ENCODE results near the gene CREG2. TPM values are rescaled to one million over a fixed set of nuclear protein-coding genes. Genes with fewer than 3 reads are reported as not detected.

The CREG2 gene
- total RNA-seq, 1 donor from 2014 or later = not detected

DNA sequence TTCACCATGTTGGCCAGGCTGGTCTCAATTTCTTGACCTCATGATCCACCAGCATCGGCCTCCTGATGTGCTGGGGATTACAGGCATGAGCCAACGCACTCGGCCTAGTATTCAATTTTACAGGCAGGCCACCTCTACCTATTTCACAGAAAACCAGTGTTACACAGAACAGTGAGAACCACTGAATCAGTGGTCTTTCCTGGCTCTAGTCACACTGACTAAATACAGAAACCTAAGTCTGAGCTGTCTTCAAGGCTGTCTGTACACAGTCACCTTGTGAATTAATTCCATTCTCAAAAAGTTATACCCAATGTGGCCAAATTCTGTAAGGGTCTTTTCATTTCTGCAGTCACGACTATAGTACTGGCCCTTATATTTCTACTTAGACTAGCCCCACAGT lies 82.3 kb downstream of the CREG2 start:
- H3K4me1 Mint-ChIP-seq (ENCODE audit: low read depth) = peaks cover 69% of the 10 kb centered on the region
- no peaks in the 10 kb centered on the region for H3K27me3 Mint-ChIP-seq (ENCODE audit: insufficient read depth)
- peak overlapping the region; percentile 92 for H3K4me3 Mint-ChIP-seq
- intact Hi-C loops (cut with micrococcal nuclease) = loop anchor here (2.0 to 10.0 kb wide), 7 partner anchors 14 to 1132 kb away; partner anchors contain the start of genes PDCL3 and TBC1D8
- no peak for DNase-seq (ENCODE audit: low spot score)
- no peak overlapping the region for H3K27ac Mint-ChIP-seq
- H3K9me3 Mint-ChIP-seq = no peaks in the 10 kb centered on the region
- H3K36me3 Mint-ChIP-seq (ENCODE audit: low read depth) = peaks cover 33% of the 10 kb centered on the region

DNA sequence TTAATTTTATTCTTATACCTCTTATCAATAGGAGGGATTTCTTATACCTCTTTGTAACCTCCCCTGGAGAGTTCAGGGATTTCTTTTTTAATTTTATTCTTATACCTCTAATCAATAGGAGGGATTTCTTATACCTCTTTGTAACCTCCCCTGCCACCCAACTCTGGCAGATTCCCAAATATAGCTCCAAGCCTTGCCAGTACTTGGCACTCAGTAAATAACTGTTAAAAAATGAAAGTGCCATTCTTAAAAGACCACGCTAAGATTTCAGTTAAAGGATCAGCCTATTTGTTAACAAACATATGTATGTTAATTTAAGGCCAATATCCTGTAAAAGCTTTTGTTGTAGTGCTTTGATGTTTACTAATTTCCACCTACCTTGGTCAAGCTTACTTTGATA lies 83.6 kb downstream of the CREG2 start:
- DNase-seq (ENCODE audit: low spot score) = no peak
- Mint-ChIP-seq H3K27ac (no peak overlapping the region), H3K27me3 (ENCODE audit: insufficient read depth) (no peaks in the 10 kb centered on the region), H3K4me3 (peak overlapping the region; percentile 57), H3K36me3 (ENCODE audit: low read depth) (peaks cover 41% of the 10 kb centered on the region), H3K4me1 (ENCODE audit: low read depth) (peaks cover 78% of the 10 kb centered on the region), H3K9me3 (no peaks in the 10 kb centered on the region)
- intact Hi-C loops (cut with micrococcal nuclease) = loop anchor here (2.0 to 10.0 kb wide), 3 partner anchors 13 to 741 kb away; partner anchors contain the start of gene PDCL3

DNA sequence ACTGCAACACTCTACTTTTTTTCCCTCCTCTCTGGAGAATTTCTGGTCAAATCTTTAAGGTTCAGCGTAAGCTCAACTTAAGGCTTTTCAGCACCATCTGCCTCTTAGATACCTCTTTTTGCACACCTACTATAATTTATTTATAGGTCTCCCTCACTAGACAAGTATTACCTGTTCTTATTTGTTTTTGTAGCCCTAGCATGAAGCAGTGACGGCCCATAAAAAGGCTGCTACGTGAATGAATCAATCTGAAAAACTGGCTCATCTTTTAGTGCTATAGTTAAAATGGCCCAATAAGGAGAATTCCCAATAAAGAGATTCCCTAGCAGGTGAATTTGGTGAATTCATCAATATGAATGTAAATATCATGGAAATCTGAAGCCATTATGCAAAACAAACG lies 85.3 kb downstream of the CREG2 start:
- no peak overlapping the region for H3K27ac Mint-ChIP-seq
- no peak for DNase-seq (ENCODE audit: low spot score)
- no peaks in the 10 kb centered on the region for H3K9me3 Mint-ChIP-seq
- H3K36me3 Mint-ChIP-seq (ENCODE audit: low read depth) = peaks cover 44% of the 10 kb centered on the region
- H3K4me1 Mint-ChIP-seq (ENCODE audit: low read depth) = peaks cover 80% of the 10 kb centered on the region
- no peak overlapping the region for H3K4me3 Mint-ChIP-seq
- intact Hi-C loops (cut with micrococcal nuclease) = loop anchor here (10.0 kb wide), 1 partner anchor 487 kb away; no protein-coding TSS in a partner anchor
- H3K27me3 Mint-ChIP-seq (ENCODE audit: insufficient read depth) = no peaks in the 10 kb centered on the region

DNA sequence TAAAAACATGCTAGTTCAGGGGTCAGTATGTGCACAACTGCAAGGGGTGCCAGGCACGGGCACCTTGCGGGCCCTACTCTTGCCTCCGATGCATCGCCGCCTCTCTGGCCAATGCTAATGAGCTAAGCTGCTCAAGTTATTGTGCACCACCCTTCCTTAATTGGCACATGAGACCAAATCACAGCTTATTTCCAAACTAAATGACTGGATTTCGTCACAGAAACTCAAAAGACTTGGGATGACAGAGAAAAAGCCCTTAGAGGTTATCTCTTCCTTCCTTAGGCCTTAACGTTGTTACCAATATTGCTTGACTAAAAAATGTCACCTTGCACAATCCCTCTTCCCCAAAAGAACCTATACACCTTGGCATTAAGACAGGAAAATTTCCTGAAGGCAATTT lies 86.5 kb downstream of the CREG2 start:
- no peak overlapping the region for H3K27ac Mint-ChIP-seq
- peaks cover 41% of the 10 kb centered on the region for H3K36me3 Mint-ChIP-seq (ENCODE audit: low read depth)
- H3K4me1 Mint-ChIP-seq (ENCODE audit: low read depth) = peaks cover 76% of the 10 kb centered on the region
- no peaks in the 10 kb centered on the region for H3K27me3 Mint-ChIP-seq (ENCODE audit: insufficient read depth)
- no peak for DNase-seq (ENCODE audit: low spot score)
- H3K4me3 Mint-ChIP-seq = no peak overlapping the region
- no peaks in the 10 kb centered on the region for H3K9me3 Mint-ChIP-seq
- intact Hi-C loops (cut with micrococcal nuclease) = loop anchor here (10.0 kb wide), 1 partner anchor 486 kb away; no protein-coding TSS in a partner anchor

DNA sequence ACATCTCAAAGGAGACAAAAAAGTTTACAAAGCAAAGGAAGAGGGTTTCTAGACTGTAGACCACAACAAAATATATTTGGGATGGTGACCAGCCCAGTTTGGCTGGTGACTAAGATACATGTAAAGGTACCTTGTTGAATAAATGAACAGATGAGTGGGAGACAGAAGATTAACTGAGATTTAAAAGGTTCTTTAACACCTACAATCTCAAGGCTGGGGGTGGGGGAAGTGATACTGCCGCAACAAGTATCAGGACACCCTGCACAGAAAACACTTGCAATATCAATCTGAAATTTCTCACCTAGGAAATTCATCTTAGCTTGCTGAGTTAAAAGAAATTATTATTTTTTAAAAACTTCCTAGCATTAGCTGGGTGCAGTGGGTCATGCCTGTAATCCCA lies 87.1 kb downstream of the CREG2 start:
- intact Hi-C loops (cut with micrococcal nuclease) = loop anchor here (10.0 kb wide), 1 partner anchor 485 kb away; no protein-coding TSS in a partner anchor
- Mint-ChIP-seq H3K27ac (no peak overlapping the region), H3K27me3 (ENCODE audit: insufficient read depth) (no peaks in the 10 kb centered on the region), H3K4me1 (ENCODE audit: low read depth) (peaks cover 70% of the 10 kb centered on the region), H3K4me3 (peak overlapping the region; percentile 0), H3K36me3 (ENCODE audit: low read depth) (peaks cover 35% of the 10 kb centered on the region), H3K9me3 (no peaks in the 10 kb centered on the region)
- DNase-seq (ENCODE audit: low spot score) = no peak

DNA sequence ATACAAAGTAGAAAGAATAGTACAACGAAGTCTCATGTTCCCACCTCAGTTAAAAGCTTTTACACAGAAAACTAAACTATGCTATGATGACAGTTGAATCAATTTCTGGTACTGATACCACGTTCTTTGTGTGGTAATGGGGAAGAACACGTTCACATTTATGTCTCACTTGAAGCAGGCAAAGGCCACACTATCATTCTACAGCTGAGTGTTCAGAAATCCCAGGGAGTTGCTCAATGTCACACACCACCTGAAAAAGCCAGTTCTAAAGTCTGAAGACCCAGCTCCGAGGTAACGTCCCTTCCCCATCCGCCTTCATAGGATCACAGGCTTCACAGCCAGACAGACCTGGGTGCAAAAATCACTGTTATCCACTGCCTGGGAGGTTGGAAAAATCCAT lies 87.7 kb downstream of the CREG2 start:
- intact Hi-C loops (cut with micrococcal nuclease) = loop anchor here (10.0 kb wide), 1 partner anchor 485 kb away; no protein-coding TSS in a partner anchor
- DNase-seq (ENCODE audit: low spot score) = no peak
- no peaks in the 10 kb centered on the region for H3K27me3 Mint-ChIP-seq (ENCODE audit: insufficient read depth)
- H3K4me1 Mint-ChIP-seq (ENCODE audit: low read depth) = peaks cover 66% of the 10 kb centered on the region
- H3K4me3 Mint-ChIP-seq = peak overlapping the region; percentile 0
- H3K9me3 Mint-ChIP-seq = no peaks in the 10 kb centered on the region
- H3K27ac Mint-ChIP-seq = no peak overlapping the region
- H3K36me3 Mint-ChIP-seq (ENCODE audit: low read depth) = peaks cover 32% of the 10 kb centered on the region

DNA sequence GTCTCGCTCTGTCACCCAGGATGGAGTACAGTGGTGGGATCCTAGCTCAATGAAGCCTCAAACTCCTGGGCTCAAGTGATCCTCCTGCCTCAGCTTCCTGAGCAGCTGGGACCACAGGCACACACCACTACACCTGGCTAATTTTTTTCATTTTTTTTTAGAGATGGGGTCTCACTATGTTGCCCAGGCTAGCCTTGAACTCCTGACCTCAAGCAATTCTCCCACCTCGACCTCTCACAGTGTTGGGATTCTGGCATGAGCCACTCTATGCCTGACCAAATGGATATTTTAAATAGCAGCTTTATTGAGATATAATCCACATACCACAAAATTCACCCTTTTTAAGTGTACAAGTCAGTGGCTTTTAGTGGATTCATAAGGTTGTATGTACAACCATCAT lies 89.9 kb downstream of the CREG2 start:
- H3K9me3 Mint-ChIP-seq = no peaks in the 10 kb centered on the region
- no peak overlapping the region for H3K4me3 Mint-ChIP-seq
- H3K36me3 Mint-ChIP-seq (ENCODE audit: low read depth) = peaks cover 37% of the 10 kb centered on the region
- no peaks in the 10 kb centered on the region for H3K27me3 Mint-ChIP-seq (ENCODE audit: insufficient read depth)
- DNase-seq (ENCODE audit: low spot score) = no peak
- peaks cover 48% of the 10 kb centered on the region for H3K4me1 Mint-ChIP-seq (ENCODE audit: low read depth)
- no peak overlapping the region for H3K27ac Mint-ChIP-seq
- intact Hi-C loops (cut with micrococcal nuclease) = no loop called here

DNA sequence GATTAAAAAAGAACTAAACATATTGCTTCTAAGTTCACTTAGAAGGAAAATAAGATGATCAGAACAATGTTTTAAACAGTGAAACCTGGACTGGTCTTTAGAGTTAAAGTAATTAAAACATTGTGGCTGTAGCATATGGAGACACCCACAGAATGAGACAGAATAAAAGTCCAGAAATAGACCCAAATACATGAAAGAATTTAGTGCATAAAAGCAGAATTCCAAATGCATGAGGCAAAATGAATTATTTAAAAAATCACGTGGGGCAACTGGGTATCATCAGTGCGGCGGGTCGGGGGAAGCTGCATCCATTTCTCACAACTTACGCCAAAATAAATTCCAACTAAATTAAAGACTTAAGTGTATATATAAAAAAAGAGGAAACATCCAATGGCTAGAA lies 90.9 kb downstream of the CREG2 start:
- no peak overlapping the region for H3K27ac Mint-ChIP-seq
- H3K4me3 Mint-ChIP-seq = no peak overlapping the region
- no peak for DNase-seq (ENCODE audit: low spot score)
- no peaks in the 10 kb centered on the region for H3K9me3 Mint-ChIP-seq
- intact Hi-C loops (cut with micrococcal nuclease) = loop anchor here (1.0 kb wide), 1 partner anchor 10 kb away; no protein-coding TSS in a partner anchor
- peaks cover 34% of the 10 kb centered on the region for H3K36me3 Mint-ChIP-seq (ENCODE audit: low read depth)
- peaks cover 38% of the 10 kb centered on the region for H3K4me1 Mint-ChIP-seq (ENCODE audit: low read depth)
- H3K27me3 Mint-ChIP-seq (ENCODE audit: insufficient read depth) = no peaks in the 10 kb centered on the region

DNA sequence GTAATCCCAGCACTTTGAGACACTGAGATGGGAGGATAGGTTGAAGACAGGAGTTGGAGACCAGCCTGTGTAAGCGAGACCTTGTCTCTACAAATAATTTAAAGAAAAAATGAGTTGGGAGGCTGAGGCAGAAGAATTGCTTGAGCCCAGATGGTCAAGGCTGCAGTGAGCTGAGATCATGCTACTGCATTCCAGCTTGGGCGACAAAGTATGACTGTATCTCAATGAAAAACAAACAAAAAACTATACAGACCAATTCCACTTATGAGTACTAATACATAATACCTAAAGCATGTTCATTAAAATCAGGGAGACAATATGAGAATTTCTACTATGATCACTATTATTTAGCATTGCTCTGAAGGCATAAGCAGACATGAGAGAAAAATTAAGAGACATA lies 91.4 kb downstream of the CREG2 start:
- no peak for DNase-seq (ENCODE audit: low spot score)
- peaks cover 31% of the 10 kb centered on the region for H3K36me3 Mint-ChIP-seq (ENCODE audit: low read depth)
- no peak overlapping the region for H3K4me3 Mint-ChIP-seq
- H3K27me3 Mint-ChIP-seq (ENCODE audit: insufficient read depth) = no peaks in the 10 kb centered on the region
- H3K27ac Mint-ChIP-seq = no peak overlapping the region
- H3K9me3 Mint-ChIP-seq = no peaks in the 10 kb centered on the region
- H3K4me1 Mint-ChIP-seq (ENCODE audit: low read depth) = peaks cover 33% of the 10 kb centered on the region
- intact Hi-C loops (cut with micrococcal nuclease) = loop anchor here (1.0 kb wide), 1 partner anchor 10 kb away; no protein-coding TSS in a partner anchor

Other genes with a start within 250 kb of the CREG2 start
- gene TBC1D8, start 236.1 kb downstream of the CREG2 start, total RNA-seq = 0.91 and 1.1 TPM in 2 replicates
- 70.6 and 74.7 TPM in 2 replicates for gene CNOT11, start 134.6 kb downstream of the CREG2 start, total RNA-seq
- gene RNF149, start 78.8 kb downstream of the CREG2 start, total RNA-seq = 54.8 and 55.9 TPM in 2 replicates
- 0.78 and 1.2 TPM in 2 replicates for gene RFX8, start 87.6 kb upstream of the CREG2 start, total RNA-seq